Dermis blood vessel endothelial cell (primary cell): ENCODE measurements around the gene BRAF. TPM values are rescaled to one million over a fixed set of nuclear protein-coding genes. Genes with fewer than 3 reads are reported as not detected.
"Not testable (repeated sequence)": the region's sequence is repeated elsewhere in the genome, so short reads cannot be mapped to it uniquely, and the experiment has no call there.

Experiments
- DNase-seq: peaks from one replicate; pipeline ENCODE4 v3.0.0; 2010
- total RNA-seq: library from RNA; depleted of rRNA; stranded (reverse); fragments of >200 nt; gene quantifications from 2 replicates; pipeline ENCODE4 v1.2.3, GENCODE V29; 2014

Gene BRAF
- total RNA-seq, 1 donor from 2014 or later, result 25.0 TPM

- DNase-seq, result no peak
Measured at GRCh38 chr7:140702774-140703173, 222.0 kb downstream of the BRAF start.

- DNase-seq, result no peak
Measured at GRCh38 chr7:140698477-140698876, 226.3 kb downstream of the BRAF start.

GRCh38 chr7:140697447-140698143 is 227.1 kb downstream of the BRAF start:
- DNase-seq, result no peak

GRCh38 chr7:140696680-140697446 is 227.9 kb downstream of the BRAF start, which contains the start of gene NDUFB2:
NDUFB2 (plus strand) TSS chr7:140696708; CDS start chr7:140696745, 37 bp downstream.
- peak; percentile 84 for DNase-seq

- DNase-seq, result peak; percentile 95
Measured at GRCh38 chr7:140696024-140696679, 228.6 kb downstream of the BRAF start.

GRCh38 chr7:140695381-140695780 is 229.3 kb downstream of the BRAF start:
- DNase-seq, result no peak

- DNase-seq, result no peak
Measured at GRCh38 chr7:140694592-140694991, 230.1 kb downstream of the BRAF start.

GRCh38 chr7:140693849-140694248 is 230.9 kb downstream of the BRAF start:
- not testable (repeated sequence) for DNase-seq

GRCh38 chr7:140691376-140692045 is 233.2 kb downstream of the BRAF start:
- no peak for DNase-seq

- no peak for DNase-seq
Measured at GRCh38 chr7:140689199-140690152, 235.3 kb downstream of the BRAF start.

GRCh38 chr7:140688341-140688740 is 236.4 kb downstream of the BRAF start:
- no peak for DNase-seq

GRCh38 chr7:140686921-140687320 is 237.8 kb downstream of the BRAF start:
- DNase-seq, result no peak

- DNase-seq, result peak; percentile 35
Measured at GRCh38 chr7:140685407-140686087, 239.2 kb downstream of the BRAF start.

GRCh38 chr7:140684066-140684950 is 240.4 kb downstream of the BRAF start:
- DNase-seq, result no peak

GRCh38 chr7:140683657-140684056 is 241.1 kb downstream of the BRAF start:
- peak; percentile 57 for DNase-seq

- no peak for DNase-seq
Measured at GRCh38 chr7:140681766-140682165, 243.0 kb downstream of the BRAF start.

- DNase-seq, result no peak
Measured at GRCh38 chr7:140680886-140681285, 243.8 kb downstream of the BRAF start.

- no peak for DNase-seq
Measured at GRCh38 chr7:140679186-140679585, 245.5 kb downstream of the BRAF start.

GRCh38 chr7:140678816-140679130 is 246.0 kb downstream of the BRAF start:
- no peak for DNase-seq
